DND-41 (cell line): ENCODE results near the gene EOLA2.
"Not testable (repeated sequence)": the region's sequence is repeated elsewhere in the genome, so short reads cannot be mapped to it uniquely, and the experiment has no call there.

Experiments
- EZH2 ChIP-seq: IDR thresholded peaks from 3 replicates; pipeline ENCODE4 v1.6.1; 2012; ENCODE audit warnings: borderline replicate concordance, low read depth, mild to moderate bottlenecking, moderate library complexity, low read length, inconsistent platforms; ENCODE audit not compliant: severe bottlenecking
- TF ChIP-seq, protein P1 (sequence below): IDR thresholded peaks from 2 replicates; pipeline ENCODE4 v1.5.1; 2012; ENCODE audit warnings: borderline replicate concordance, low read length, moderate library complexity, mild to moderate bottlenecking; ENCODE audit not compliant: poor library complexity, severe bottlenecking; ENCODE audit errors: extremely low read depth

DNA sequence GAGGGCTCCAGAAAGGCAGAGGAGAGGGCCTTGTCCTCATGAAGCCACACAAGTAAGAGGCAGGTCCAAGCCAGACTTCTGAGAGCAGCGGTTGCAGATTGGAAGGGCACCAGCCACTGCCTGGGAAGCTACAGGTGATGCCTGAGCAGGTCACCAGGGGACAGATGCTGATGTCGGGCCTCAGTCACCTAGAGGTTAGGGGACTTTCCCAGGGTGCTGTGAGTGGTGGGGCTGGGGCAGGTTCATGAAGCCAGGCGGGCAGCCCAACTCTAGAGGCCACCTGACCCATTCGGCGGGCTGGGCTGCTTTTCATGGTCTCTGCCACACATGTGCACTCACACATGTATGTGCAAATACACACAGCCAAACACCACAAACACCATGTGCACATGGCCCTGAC is 5.3 kb downstream of the EOLA2 start:
- TF ChIP-seq, protein P1, sequence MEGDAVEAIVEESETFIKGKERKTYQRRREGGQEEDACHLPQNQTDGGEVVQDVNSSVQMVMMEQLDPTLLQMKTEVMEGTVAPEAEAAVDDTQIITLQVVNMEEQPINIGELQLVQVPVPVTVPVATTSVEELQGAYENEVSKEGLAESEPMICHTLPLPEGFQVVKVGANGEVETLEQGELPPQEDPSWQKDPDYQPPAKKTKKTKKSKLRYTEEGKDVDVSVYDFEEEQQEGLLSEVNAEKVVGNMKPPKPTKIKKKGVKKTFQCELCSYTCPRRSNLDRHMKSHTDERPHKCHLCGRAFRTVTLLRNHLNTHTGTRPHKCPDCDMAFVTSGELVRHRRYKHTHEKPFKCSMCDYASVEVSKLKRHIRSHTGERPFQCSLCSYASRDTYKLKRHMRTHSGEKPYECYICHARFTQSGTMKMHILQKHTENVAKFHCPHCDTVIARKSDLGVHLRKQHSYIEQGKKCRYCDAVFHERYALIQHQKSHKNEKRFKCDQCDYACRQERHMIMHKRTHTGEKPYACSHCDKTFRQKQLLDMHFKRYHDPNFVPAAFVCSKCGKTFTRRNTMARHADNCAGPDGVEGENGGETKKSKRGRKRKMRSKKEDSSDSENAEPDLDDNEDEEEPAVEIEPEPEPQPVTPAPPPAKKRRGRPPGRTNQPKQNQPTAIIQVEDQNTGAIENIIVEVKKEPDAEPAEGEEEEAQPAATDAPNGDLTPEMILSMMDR: not testable (repeated sequence)
- not testable (repeated sequence) for TF ChIP-seq EZH2
